Left lung (tissue), 10 donors: ENCODE results near the gene SGK2. TPM values are rescaled to one million over a fixed set of nuclear protein-coding genes. Genes with fewer than 3 reads are reported as not detected.

ENCODE experiments used
- ATAC-seq: fragments of 200-7000 bp; cut with Tn5 transposase; one replicate; pipeline ENCODE4 v1.9.1; 2020; ENCODE audit warnings: moderate library complexity
- DNase-seq, 4 donors: peaks; one replicate each; pipeline ENCODE4 v3.0.0-alpha.2; 2013 to 2020
- H3K27ac ChIP-seq, 2 donors: fragments of 200-600 bp; sonication (generic) in 1 of 2; one replicate each; pipeline versions ENCODE4 v1.5.0 to v1.8.0; 2020 to 2021
- H3K27me3 ChIP-seq, 2 donors: fragments of 200-600 bp; sonication (generic) in 1 of 2; one replicate each; pipeline versions ENCODE4 v1.5.0 to v1.8.0; 2020 to 2021
- H3K36me3 ChIP-seq, 2 donors: fragments of 200-600 bp; sonication (generic) in 1 of 2; one replicate each; pipeline versions ENCODE4 v1.5.0 to v1.8.0; 2020 to 2021
- H3K4me1 ChIP-seq, 2 donors: fragments of 200-600 bp; one replicate each; pipeline ENCODE4 v1.8.0; 2021
- H3K4me3 ChIP-seq, 2 donors: fragments of 200-600 bp; sonication (generic) in 1 of 2; one replicate each; pipeline versions ENCODE4 v1.5.0 to v1.8.0; 2020 to 2021; ENCODE audit warnings: mild to moderate bottlenecking in 1 of 2
- H3K9me3 ChIP-seq, 2 donors: fragments of 200-600 bp; sonication (generic) in 1 of 2; one replicate each; pipeline versions ENCODE4 v1.5.0 to v1.8.0; 2020 to 2021
- CTCF ChIP-seq, 2 donors: fragments of 200-600 bp; sonication (generic) in 1 of 2; IDR thresholded peaks; one replicate each; pipeline versions ENCODE4 v1.5.0 to v1.8.0; 2021; ENCODE audit warnings: antibody characterized with exemption in 2 of 2
- intact Hi-C, 2 donors: fragments of 100-400 bp; cut with DNase I; formaldehyde crosslinking; loops; one replicate each; pipeline versions ENCODE4 v1.11.2 to v1.14.2; 2022
- polyA plus RNA-seq, 6 donors: library from polyadenylated mRNA; unstranded; fragments of 120-200 nt; gene quantifications; one replicate each; pipeline ENCODE4 v1.2.1, GENCODE V29; 2013; ENCODE audit not compliant: insufficient read length in 6 of 6
- total RNA-seq, 2 donors: library from RNA; stranded (reverse); fragmentation: NEBNext Ultra II Directional; extraction: Animal tissue kit (Norgen Biotek cat#: 25700); gene quantifications; one replicate each; pipeline ENCODE4 v1.2.1, GENCODE V29; 2021
- donor health status: DM: no; HTN: yes; CAD: no.
- donor health status: DM: no; HTN: no; CAD: no.

The SGK2 gene
- total and polyA plus RNA-seq, 8 donors: 0.39 to 13.2 (median 10.4) TPM

GRCh38 chr20:43528258-43528875 is 30.5 kb upstream of the SGK2 start:
- intact Hi-C loops: no loop called here
- H3K36me3 ChIP-seq: no peaks in the 10 kb centered on the region
- no peaks in the 10 kb centered on the region for H3K27me3 ChIP-seq
- no peak for TF ChIP-seq CTCF (IDR thresholded peaks at IDR 0.05)
- H3K27ac ChIP-seq: no peak overlapping the region
- H3K4me1 ChIP-seq: no peaks in the 10 kb centered on the region
- H3K4me3 ChIP-seq: no peak overlapping the region
- no peaks in the 10 kb centered on the region for H3K9me3 ChIP-seq
- no peak for ATAC-seq
- DNase-seq: no peak

DNA sequence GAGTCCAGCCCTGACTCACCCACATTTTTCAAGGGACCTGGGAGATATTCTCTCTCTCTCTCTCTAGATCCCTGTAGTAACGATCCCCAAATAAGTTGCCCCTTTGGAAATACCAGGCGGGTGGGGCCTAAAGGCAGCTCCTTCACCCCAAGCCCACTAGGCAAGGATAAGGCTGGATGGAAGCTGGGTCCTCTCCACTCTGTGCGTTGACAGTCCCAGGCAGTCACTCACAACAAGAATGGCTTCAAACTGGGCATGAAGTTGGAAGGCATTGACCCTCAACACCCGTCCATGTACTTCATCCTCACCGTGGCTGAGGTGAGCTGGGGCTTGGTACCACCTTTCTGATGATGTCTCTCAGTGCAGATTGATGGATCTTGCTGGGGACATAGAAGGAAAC is 29.8 kb upstream of the SGK2 start:
- ATAC-seq: no peak
- no peaks in the 10 kb centered on the region for H3K27me3 ChIP-seq
- H3K36me3 ChIP-seq: no peaks in the 10 kb centered on the region
- H3K4me1 ChIP-seq: no peaks in the 10 kb centered on the region
- DNase-seq: no peak
- intact Hi-C loops: no loop called here
- H3K4me3 ChIP-seq: no peak overlapping the region
- no peak for TF ChIP-seq CTCF (IDR thresholded peaks at IDR 0.05)
- no peak overlapping the region for H3K27ac ChIP-seq
- no peaks in the 10 kb centered on the region for H3K9me3 ChIP-seq

- H3K27me3 ChIP-seq: no peaks in the 10 kb centered on the region
- no peaks in the 10 kb centered on the region for H3K9me3 ChIP-seq
- DNase-seq (no peak), ATAC-seq (no peak)
- no peak overlapping the region for H3K4me3 ChIP-seq
- H3K27ac ChIP-seq: no peak overlapping the region
- no peak for TF ChIP-seq CTCF (IDR thresholded peaks at IDR 0.05)
- H3K4me1 ChIP-seq: no peaks in the 10 kb centered on the region
- intact Hi-C loops: no loop called here
- no peaks in the 10 kb centered on the region for H3K36me3 ChIP-seq
Measured at GRCh38 chr20:43529457-43530153, 29.2 kb upstream of the SGK2 start.

DNA sequence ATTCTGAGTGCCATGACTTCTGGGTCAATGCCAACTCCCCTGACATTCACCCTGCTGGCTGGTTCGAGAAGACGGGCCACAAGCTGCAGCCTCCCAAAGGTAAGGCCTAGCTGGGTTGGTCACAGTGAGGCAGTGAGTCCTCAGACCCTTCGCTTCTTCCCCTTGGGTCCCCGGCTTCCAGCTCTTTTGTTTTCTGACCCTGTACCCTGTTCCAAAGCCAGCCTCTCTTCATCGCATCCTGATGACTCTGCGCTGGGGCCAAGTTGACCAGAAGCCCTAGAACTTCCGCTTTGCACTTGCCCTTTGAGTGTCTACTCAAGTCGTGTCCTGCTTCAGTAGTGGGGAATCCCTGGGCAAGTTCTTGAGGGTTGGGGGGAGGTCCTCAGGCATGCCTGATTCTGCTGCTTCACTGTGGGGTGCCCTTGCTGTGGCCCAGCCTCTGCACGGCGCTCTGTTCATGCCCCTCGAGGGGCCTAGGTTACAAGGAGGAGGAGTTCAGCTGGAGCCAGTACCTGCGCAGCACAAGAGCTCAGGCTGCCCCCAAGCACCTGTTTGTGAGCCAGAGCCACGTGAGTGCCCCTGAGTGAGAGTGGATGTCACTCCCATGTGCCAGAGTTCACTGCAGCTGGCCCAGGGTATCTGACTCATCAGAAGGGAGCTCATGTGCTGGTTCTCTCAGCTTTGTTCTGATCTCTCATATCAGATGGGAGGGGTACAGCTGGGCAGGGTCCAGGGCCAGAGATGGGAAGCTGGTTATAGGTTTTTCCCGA is 28.3 kb upstream of the SGK2 start:
- DNase-seq: no peak
- no peaks in the 10 kb centered on the region for H3K27me3 ChIP-seq
- H3K4me1 ChIP-seq: no peaks in the 10 kb centered on the region
- peaks cover 0 to under 1% of the 10 kb centered on the region in 2 donors for H3K36me3 ChIP-seq
- no peak overlapping the region for H3K4me3 ChIP-seq
- intact Hi-C loops: no loop called here
- H3K9me3 ChIP-seq: no peaks in the 10 kb centered on the region
- TF ChIP-seq CTCF (IDR thresholded peaks at IDR 0.05): no peak
- no peak for ATAC-seq
- H3K27ac ChIP-seq: no peak overlapping the region

DNA sequence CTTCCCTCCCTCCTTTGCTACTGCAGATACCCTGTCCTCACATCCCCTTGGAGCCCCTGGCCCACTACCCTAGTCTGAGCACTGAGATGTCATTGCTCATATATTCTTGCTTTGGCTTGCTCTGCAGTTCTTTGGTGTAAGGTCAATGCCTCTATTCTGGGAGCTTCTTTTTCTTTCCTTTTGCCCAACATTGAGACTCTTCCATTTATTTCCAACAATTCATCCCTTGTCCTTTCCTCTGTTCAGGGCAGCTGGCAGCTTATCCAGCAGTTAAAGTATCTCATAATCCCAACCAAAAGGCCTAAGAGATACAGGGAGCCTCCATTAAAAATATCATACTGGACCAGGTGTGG is 27.8 kb upstream of the SGK2 start:
- no peak for ATAC-seq
- intact Hi-C loops: no loop called here
- Histone ChIP-seq H3K27me3 (no peaks in the 10 kb centered on the region), H3K27ac (no peak overlapping the region), H3K4me1 (no peaks in the 10 kb centered on the region), H3K4me3 (no peak overlapping the region), H3K36me3 (peaks cover 0 to 6% of the 10 kb centered on the region in 2 donors), H3K9me3 (no peaks in the 10 kb centered on the region)
- no peak for TF ChIP-seq CTCF (IDR thresholded peaks at IDR 0.05)
- DNase-seq: no peak
